GM13976 (cell line): ENCODE measurements around the gene SVIL.

Experiments used
- DNase-seq: peaks from one replicate; pipeline ENCODE4 v3.0.0; 2012; ENCODE audit warnings: low spot score
- CTCF ChIP-seq: IDR thresholded peaks from 2 replicates; pipeline ENCODE4 v1.5.1; 2012; ENCODE audit warnings: borderline replicate concordance, mild to moderate bottlenecking; ENCODE audit not compliant: insufficient read depth; ENCODE audit errors: extremely low read depth, missing control alignments, control extremely low read depth
- in situ Hi-C: fragments of 300-500 bp; cut with MboI; formaldehyde crosslinking; loops from one replicate; pipeline ENCODE4 v1.12.0; 2022; ENCODE audit warnings: low sequenced_read_pairs, mixed read lengths, inconsistent platforms; ENCODE audit not compliant: unreplicated experiment

The SVIL gene

GRCh38 chr10:29482591-29483431 lies 152.0 kb downstream of the SVIL start:
- DNase-seq = no peak
- no peak for TF ChIP-seq CTCF
- in situ Hi-C loops = no loop called here

- in situ Hi-C loops = no loop called here
- TF ChIP-seq CTCF = no peak
- no peak for DNase-seq
These were observed 152.8 kb downstream of the SVIL start for GRCh38 chr10:29481906-29482440.

GRCh38 chr10:29479981-29480954 lies 154.5 kb downstream of the SVIL start:
- TF ChIP-seq CTCF = no peak
- in situ Hi-C loops = no loop called here
- DNase-seq = no peak

GRCh38 chr10:29479081-29479925 lies 155.5 kb downstream of the SVIL start:
- TF ChIP-seq CTCF = no peak
- DNase-seq = no peak
- in situ Hi-C loops = no loop called here

GRCh38 chr10:29473406-29474100 lies 161.2 kb downstream of the SVIL start:
- DNase-seq = no peak
- in situ Hi-C loops = no loop called here
- TF ChIP-seq CTCF = no peak
